SK-N-MC (cell line): Measurements from ENCODE around the gene LRP6.

ENCODE experiments used
- EZH2 ChIP-seq: fragments of 200-600 bp; sonication (generic); IDR thresholded peaks from one replicate; pipeline ENCODE4 v1.6.1; 2017; ENCODE audit warnings: antibody characterized with exemption
- FOXP2 ChIP-seq: optimal IDR thresholded peaks from 2 replicates; pipeline ENCODE3; 2011; ENCODE audit warnings: mild to moderate bottlenecking, moderate library complexity; ENCODE audit not compliant: insufficient read depth; ENCODE audit errors: extremely low read length, control extremely low read depth
- POLR2AphosphoS5 ChIP-seq: IDR thresholded peaks from 2 replicates; pipeline ENCODE4 v1.6.1; 2012; ENCODE audit warnings: mild to moderate bottlenecking, low read depth, low read length, borderline replicate concordance

GRCh38 chr12:12249216-12250050 is 17.4 kb downstream of the LRP6 start:
- TF ChIP-seq EZH2 (no peak), POLR2AphosphoS5 (peak; percentile 71; the same call in 1 of the 2 replicates), FOXP2 (no peak)
